Activated CD4-positive, alpha-beta T cell treated with anti-CD3 and anti-CD28 coated beads for 36 hours (primary cell): Measurements from ENCODE around the gene SERAC1. TPM values are rescaled to one million over a fixed set of nuclear protein-coding genes. Genes with fewer than 3 reads are reported as not detected.
A peak's percentile ranks its signal among the peaks of the same experiment; 100 is the strongest.

Experiments used
- ATAC-seq: fragments of 200-7000 bp; cut with Tn5 transposase; one replicate; pipeline ENCODE4 v1.10.0; 2021; ENCODE audit warnings: mild to moderate bottlenecking, moderate library complexity
- CTCF ChIA-PET: fragments of 350-600 bp; sonication (Branson Sonifier 250); formaldehyde crosslinking; loops from one replicate; lab custom pipeline; 2021; ENCODE audit warnings: antibody characterized with exemption; lab: Charles Lee
- POLR2A ChIA-PET: fragments of 350-600 bp; sonication (Branson Sonifier 250); formaldehyde crosslinking; loops from one replicate; lab custom pipeline; 2021; ENCODE audit warnings: antibody characterized with exemption, inconsistent platforms; lab: Charles Lee
- DNase-seq: peaks from one replicate; pipeline ENCODE4 v3.0.0-alpha.2; 2020
- H3K27ac Mint-ChIP-seq: one replicate; pipeline ENCODE4 v1.8.0; 2021; ENCODE audit warnings: mixed read lengths
- H3K27me3 Mint-ChIP-seq: one replicate; pipeline ENCODE4 v1.8.0; 2021; ENCODE audit warnings: mixed read lengths
- H3K36me3 Mint-ChIP-seq: one replicate; pipeline ENCODE4 v1.8.0; 2021; ENCODE audit warnings: low read depth, mixed read lengths
- H3K4me1 Mint-ChIP-seq: one replicate; pipeline ENCODE4 v1.8.0; 2021; ENCODE audit warnings: mixed read lengths
- H3K4me3 Mint-ChIP-seq: one replicate; pipeline ENCODE4 v1.8.0; 2021; ENCODE audit warnings: mild to moderate bottlenecking, moderate library complexity, mixed read lengths
- H3K9me3 Mint-ChIP-seq: one replicate; pipeline ENCODE4 v1.8.0; 2021; ENCODE audit warnings: low read depth, mixed read lengths
- intact Hi-C, 2 experiments: fragments of 100-400 bp; cut with DNase I in 1 of 2; cut with micrococcal nuclease in 1 of 2; formaldehyde crosslinking; loops; one replicate each; pipeline versions ENCODE4 v1.14.2 to v1.15.1; 2022 to 2024; cut with DNase I, micrococcal nuclease
- total RNA-seq, 2 experiments: library from RNA; stranded (reverse); gene quantifications; one replicate each; pipeline ENCODE4 v1.2.3, GENCODE V29; 2021

SERAC1 gene
- total RNA-seq, 2 experiments from 2014 or later, result 3.9 to 5.7 TPM

DNA sequence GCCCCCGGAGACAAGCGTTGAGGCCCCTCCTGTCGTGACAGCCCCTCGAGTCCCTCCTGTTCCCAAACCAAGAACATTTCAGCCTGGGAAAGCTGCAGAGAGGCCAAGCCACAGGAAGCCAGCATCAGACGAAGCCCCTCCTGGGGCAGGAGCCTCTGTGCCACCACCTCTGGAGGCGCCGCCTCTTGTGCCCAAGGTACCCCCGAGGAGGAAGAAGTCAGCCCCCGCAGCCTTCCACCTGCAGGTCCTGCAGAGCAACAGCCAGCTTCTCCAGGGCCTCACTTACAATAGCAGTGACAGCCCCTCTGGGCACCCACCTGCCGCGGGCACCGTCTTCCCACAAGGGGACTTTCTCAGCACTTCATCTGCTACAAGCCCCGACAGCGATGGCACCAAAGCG is 72.4 kb downstream of the SERAC1 start:
- Mint-ChIP-seq H3K4me1 (no peaks in the 10 kb centered on the region), H3K36me3 (peaks cover 45% of the 10 kb centered on the region), H3K9me3 (no peaks in the 10 kb centered on the region), H3K27ac (no peak overlapping the region), H3K27me3 (no peaks in the 10 kb centered on the region), H3K4me3 (no peak overlapping the region)
- intact Hi-C loops, result no loop called here
- CTCF ChIA-PET, result interaction anchor here (0.6 to 0.7 kb wide), 2 partner anchors 82 to 93 kb away, joined by 3 read pairs; no protein-coding TSS in a partner anchor
- POLR2A ChIA-PET, result no interaction called here
- DNase-seq (no peak), ATAC-seq (no peak)

DNA sequence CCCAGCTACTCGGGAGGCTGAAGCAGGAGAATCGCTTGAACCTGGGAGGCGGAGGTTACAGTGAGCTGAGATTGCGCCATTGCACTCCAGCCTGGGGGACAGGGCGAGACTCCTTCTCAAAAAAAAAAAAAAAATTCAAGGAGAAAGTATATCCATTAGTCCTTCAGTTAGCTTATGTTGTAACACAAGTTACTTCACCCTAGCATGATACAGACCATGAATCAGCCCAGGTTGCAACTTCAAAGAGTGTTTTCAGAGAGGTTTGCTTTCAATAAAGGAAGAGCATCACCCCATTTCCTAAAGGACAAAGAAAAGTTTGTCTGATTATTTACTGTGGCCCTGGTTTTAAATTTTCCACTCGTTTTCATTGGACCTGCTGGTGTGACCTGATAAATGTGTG is 73.0 kb downstream of the SERAC1 start:
- ATAC-seq, result no peak
- Mint-ChIP-seq H3K27ac (peak overlapping the region; percentile 48), H3K9me3 (no peaks in the 10 kb centered on the region), H3K4me1 (no peaks in the 10 kb centered on the region), H3K27me3 (no peaks in the 10 kb centered on the region), H3K4me3 (no peak overlapping the region), H3K36me3 (peaks cover 46% of the 10 kb centered on the region)
- CTCF ChIA-PET, result no interaction called here
- POLR2A ChIA-PET, result no interaction called here
- no peak for DNase-seq
- intact Hi-C loops, result no loop called here

DNA sequence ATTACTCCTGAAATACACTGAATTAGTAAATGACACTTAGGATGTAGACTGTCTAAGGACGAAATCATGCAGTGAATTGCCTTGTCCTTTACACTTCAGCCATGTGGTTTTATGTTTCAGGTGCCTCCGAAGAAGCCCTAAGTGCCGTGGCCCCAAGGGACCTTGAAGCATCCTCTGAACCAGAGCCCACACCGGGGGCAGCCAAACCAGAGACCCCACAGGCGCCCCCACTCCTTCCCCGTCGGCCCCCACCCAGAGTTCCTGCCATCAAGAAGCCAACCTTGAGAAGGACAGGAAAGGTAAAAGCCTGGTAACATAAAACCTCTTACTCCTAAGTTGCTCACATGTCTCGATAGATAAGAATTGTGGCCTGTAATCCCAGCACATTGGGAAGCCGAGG is 75.3 kb downstream of the SERAC1 start:
- H3K4me1 Mint-ChIP-seq, result no peaks in the 10 kb centered on the region
- no peaks in the 10 kb centered on the region for H3K9me3 Mint-ChIP-seq
- no peak for ATAC-seq
- H3K36me3 Mint-ChIP-seq, result peaks cover 55% of the 10 kb centered on the region
- ChIA-PET POLR2A (no interaction called here), CTCF (no interaction called here)
- no peak overlapping the region for H3K4me3 Mint-ChIP-seq
- no peak overlapping the region for H3K27ac Mint-ChIP-seq
- no peaks in the 10 kb centered on the region for H3K27me3 Mint-ChIP-seq
- intact Hi-C loops, result no loop called here
- DNase-seq, result no peak

DNA sequence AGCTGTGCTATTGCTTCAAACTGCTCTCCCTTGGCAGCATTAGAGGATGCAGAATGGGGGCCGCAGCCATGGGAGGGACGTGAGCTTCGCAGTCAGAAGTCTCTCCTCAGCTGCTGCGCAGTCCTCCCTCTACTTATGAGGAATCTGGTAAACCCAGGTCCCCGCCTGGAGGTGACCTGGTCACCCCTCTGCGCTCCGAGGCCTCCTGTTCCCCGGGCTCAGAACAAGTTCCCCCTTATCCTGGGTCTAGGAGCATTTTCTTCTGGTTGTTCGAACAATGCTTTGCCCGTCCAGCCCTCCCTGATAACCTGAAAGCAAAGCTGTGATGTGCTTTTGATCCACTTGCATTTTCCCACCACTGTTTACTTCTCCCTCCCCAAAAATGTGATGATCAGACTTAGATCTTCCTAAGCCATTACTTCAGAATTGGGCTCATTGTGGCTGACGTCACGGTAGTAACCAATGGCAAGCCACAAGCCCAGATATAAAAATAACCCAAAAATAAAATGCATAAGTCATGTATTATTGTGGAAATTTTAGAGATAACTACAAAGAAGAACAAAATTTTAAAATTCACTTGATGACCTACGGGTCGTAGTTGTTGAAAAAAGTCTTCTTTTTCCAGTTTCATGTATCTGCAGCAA is 80.7 kb downstream of the SERAC1 start:
- no peak for ATAC-seq
- Mint-ChIP-seq H3K9me3 (no peaks in the 10 kb centered on the region), H3K36me3 (peaks cover 59% of the 10 kb centered on the region), H3K27ac (no peak overlapping the region), H3K4me3 (no peak overlapping the region), H3K27me3 (no peaks in the 10 kb centered on the region), H3K4me1 (no peaks in the 10 kb centered on the region)
- DNase-seq, result no peak
- intact Hi-C loops, result no loop called here
- POLR2A ChIA-PET, result no interaction called here
- CTCF ChIA-PET, result interaction anchor here (1.4 kb wide), 1 partner anchor 15 kb away, joined by 6 read pairs; no protein-coding TSS in a partner anchor

DNA sequence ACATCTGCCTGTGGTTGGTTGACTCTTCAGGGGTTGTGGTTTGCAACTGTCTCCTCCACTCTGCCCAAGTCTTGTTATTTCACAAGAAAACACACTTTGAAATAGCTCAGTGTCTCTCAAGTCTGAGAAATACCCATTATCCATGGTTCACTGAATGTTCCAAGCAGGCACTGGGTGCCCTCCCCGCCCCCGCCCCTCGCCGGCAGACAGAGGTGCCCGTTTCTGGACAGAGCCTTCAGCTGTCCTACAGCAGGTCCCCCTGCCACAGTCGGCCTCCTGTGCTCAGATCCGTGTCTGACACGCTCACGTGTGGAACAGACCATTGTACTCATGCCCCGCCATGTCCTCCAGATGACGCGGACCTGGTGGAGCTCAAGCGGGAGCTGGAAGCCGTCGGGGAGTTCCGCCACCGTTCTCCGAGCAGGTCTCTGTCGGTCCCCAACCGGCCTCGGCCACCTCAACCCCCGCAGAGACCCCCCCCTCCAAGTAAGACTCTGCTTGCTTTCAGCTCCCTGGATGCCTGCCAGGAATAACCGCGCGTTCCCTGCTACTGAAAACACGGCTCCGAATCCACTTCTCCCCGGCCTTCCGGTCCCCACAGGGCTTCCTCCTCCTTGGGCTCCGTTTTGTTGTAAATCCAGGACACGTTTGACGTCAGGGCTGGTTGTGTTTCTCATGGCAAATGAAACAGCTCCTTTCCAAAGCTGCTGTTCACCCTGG is 81.4 kb downstream of the SERAC1 start:
- DNase-seq (no peak), ATAC-seq (no peak)
- Mint-ChIP-seq H3K4me3 (no peak overlapping the region), H3K4me1 (no peaks in the 10 kb centered on the region), H3K27me3 (no peaks in the 10 kb centered on the region), H3K9me3 (no peaks in the 10 kb centered on the region), H3K36me3 (peaks cover 58% of the 10 kb centered on the region), H3K27ac (no peak overlapping the region)
- ChIA-PET POLR2A (no interaction called here), CTCF (interaction anchor here (1.1 to 1.4 kb wide), 3 partner anchors 11 to 17 kb away, joined by 4 to 6 read pairs (median 4); no protein-coding TSS in a partner anchor)
- intact Hi-C loops, result no loop called here

DNA sequence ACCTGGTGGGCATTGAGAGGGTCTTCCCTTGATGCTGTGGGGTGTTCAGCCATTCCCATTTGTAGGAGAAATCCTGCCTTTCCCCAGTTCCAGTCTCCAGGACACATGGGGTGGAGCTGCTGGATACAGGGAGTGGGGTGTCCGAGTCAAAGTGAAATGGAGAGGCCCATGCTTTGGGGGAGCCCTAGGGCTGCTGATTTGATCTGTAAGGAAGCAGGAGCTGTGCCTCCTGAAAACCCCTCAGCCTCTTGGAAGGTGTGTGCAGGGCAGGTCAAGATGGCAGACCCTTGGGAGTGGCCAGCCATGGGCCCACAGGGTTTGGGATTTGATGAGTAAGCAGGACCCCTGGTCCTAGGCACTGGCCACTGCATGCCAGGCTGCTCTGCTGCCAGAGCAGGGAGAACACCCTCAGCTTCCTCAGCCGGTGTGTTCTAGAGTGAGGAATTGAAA is 82.0 kb downstream of the SERAC1 start:
- Mint-ChIP-seq H3K4me3 (no peak overlapping the region), H3K27ac (no peak overlapping the region), H3K4me1 (no peaks in the 10 kb centered on the region), H3K27me3 (no peaks in the 10 kb centered on the region), H3K9me3 (no peaks in the 10 kb centered on the region), H3K36me3 (peaks cover 59% of the 10 kb centered on the region)
- DNase-seq (no peak), ATAC-seq (peak; percentile 26)
- POLR2A ChIA-PET, result no interaction called here
- CTCF ChIA-PET, result interaction anchor here (1.1 to 1.4 kb wide), 2 partner anchors 12 to 16 kb away, joined by 4 read pairs; no protein-coding TSS in a partner anchor
- intact Hi-C loops, result no loop called here

DNA sequence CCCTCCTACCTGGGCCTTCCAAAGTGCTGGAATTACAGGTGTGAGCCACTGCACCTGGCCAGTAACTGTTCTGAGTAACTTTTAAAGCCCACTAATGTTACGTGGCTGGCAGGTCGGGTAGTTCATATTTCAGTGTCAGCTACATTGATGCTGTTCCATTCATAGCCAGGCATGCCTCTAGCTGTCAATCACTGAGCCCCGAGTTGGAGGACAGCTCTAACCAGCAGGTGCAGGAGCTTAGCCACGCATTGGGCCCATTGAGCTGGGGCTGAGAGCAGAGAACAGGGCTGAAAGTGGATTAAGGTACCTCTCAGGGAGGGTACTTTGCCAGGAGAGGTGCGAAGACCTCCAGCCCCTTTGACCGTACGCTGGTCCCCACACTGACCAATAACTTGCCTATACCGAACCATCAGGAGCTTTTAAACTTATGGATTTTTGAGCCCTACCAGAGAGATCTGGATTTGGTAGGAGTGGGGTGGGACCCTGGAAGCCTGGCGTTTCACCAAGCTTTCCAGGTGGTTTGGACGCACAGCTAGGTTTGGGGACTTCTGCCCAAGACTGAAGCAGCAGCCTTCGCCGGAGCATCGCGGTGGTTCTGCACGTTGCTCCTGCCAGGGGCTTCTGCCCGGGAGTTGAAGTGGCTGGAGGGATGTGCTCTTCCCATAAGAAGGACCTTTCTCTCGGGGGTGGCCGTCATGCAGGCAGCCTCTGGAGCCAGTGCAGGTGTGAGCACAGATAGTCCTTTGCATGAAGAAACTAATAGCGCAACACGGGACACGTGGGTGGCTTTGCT is 82.6 kb downstream of the SERAC1 start:
- ChIA-PET POLR2A (interaction anchor here (0.7 kb wide), 1 partner anchor 454 kb away, joined by 3 read pairs; no protein-coding TSS in a partner anchor), CTCF (interaction anchor here (1.0 to 1.4 kb wide), 4 partner anchors 11 to 16 kb away, joined by 3 to 5 read pairs (median 4); no protein-coding TSS in a partner anchor)
- DNase-seq (no peak), ATAC-seq (no peak)
- intact Hi-C loops, result no loop called here
- H3K4me1 Mint-ChIP-seq, result no peaks in the 10 kb centered on the region
- no peak overlapping the region for H3K27ac Mint-ChIP-seq
- no peak overlapping the region for H3K4me3 Mint-ChIP-seq
- H3K27me3 Mint-ChIP-seq, result no peaks in the 10 kb centered on the region
- H3K36me3 Mint-ChIP-seq, result peaks cover 63% of the 10 kb centered on the region
- H3K9me3 Mint-ChIP-seq, result no peaks in the 10 kb centered on the region

DNA sequence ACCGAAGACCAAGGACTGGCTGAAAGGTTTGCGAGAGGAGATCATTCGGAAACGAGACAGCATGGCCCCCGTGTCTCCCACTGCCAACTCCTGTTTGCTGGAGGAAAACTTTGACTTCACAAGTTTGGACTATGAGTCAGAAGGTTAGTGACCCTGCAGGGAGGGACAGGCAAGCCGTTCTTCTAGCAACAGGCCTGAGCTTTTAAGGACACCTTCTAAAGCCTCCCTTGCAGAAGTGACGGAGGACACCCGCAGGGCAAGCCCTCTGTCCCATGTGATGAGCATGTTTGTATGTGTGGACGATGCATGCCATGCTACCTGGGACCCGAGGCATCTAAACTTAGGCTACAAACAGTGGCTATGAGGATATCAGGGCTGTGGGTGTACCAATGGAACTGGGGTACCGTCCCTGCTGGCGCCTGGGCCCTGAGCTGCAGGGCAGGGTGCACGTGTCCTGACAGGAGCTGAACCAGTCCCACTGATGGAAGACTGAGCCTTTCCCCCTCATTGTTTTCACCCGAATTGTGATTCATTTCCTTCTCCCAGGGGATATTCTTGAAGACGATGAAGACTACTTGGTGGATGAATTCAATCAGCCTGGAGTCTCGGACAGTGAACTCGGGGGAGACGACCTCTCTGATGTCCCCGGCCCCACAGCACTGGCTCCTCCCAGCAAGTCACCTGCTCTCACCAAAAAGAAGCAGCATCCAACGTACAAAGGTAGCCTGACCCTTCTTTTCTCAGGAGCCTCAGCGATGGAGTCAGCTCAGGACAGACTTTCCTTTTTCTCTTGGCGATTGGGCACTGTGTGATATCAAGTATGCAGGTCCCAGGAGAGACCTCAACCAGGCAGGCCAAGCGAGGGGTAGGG is 84.4 kb downstream of the SERAC1 start:
- no peaks in the 10 kb centered on the region for H3K9me3 Mint-ChIP-seq
- peaks cover 52% of the 10 kb centered on the region for H3K36me3 Mint-ChIP-seq
- H3K27ac Mint-ChIP-seq, result no peak overlapping the region

DNA sequence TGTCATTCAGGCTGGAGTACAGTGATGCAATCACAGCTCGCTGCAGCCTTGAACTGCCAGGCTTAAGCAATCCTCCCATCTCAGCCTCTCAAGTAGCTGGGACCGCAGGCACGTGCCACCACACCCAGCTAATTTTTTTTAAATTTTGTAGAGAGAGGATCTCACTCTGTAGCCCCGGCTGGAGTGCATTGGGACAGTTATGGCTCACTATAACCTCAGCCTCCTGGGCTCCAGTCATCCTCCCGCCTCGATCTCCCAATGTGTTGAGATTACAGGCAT is 86.5 kb downstream of the SERAC1 start:
- Mint-ChIP-seq H3K27ac (no peak overlapping the region), H3K4me3 (no peak overlapping the region), H3K36me3 (peaks cover 50% of the 10 kb centered on the region), H3K4me1 (no peaks in the 10 kb centered on the region), H3K27me3 (no peaks in the 10 kb centered on the region), H3K9me3 (no peaks in the 10 kb centered on the region)
- DNase-seq (no peak), ATAC-seq (no peak)
- intact Hi-C loops, result no loop called here
- CTCF ChIA-PET, result interaction anchor here (0.6 kb wide), 1 partner anchor 81 kb away, joined by 3 read pairs; no protein-coding TSS in a partner anchor
- POLR2A ChIA-PET, result no interaction called here

More for the DNA sequence above, 84.4 kb downstream of the SERAC1 start:
- H3K4me1 Mint-ChIP-seq, result no peaks in the 10 kb centered on the region
- POLR2A ChIA-PET, result no interaction called here
- CTCF ChIA-PET, result interaction anchor here (0.6 to 1.4 kb wide), 2 partner anchors 10 to 72 kb away, joined by 3 to 10 read pairs; no protein-coding TSS in a partner anchor
- H3K27me3 Mint-ChIP-seq, result no peaks in the 10 kb centered on the region
- no peak overlapping the region for H3K4me3 Mint-ChIP-seq
- intact Hi-C loops, result no loop called here
- DNase-seq, result no peak
- no peak for ATAC-seq

DNA sequence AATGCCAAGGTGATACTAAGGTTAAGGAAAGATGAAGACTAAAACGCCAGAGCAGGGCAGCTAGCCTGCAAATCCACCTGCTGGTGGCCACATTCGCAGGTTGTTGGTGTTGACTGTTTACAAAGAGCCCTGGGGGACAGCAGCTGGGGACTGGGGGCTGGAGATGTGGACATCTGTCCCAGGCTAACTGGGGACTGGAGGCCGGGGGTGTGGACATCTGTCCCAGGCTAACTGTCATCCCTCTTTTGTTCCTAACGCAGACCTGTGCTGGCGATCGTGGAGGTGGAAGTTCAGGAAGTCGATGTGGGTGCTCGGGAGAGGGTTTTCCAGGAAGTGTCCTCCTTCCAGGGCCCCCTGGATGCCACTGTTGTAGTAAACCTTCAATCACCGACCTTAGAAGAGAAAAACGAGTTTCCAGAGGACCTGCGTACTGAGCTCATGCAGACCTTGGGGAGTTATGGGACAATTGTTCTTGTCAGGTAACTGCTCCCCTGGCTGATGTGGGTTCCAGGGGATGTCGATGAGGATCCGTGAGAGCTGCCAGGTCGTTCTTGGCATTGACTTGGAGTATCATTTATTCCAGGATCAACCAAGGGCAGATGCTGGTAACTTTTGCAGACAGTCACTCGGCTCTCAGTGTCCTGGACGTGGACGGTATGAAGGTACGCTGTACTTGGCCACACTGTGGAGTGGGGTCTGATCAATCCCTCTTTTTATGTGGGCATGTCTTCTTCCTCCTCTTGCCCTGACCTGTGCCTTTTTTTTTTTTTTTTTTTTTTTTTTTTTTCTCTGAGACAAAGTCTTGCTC is 87.0 kb downstream of the SERAC1 start:
- Mint-ChIP-seq H3K9me3 (no peaks in the 10 kb centered on the region), H3K36me3 (peaks cover 52% of the 10 kb centered on the region), H3K4me3 (no peak overlapping the region), H3K27ac (no peak overlapping the region), H3K4me1 (no peaks in the 10 kb centered on the region), H3K27me3 (no peaks in the 10 kb centered on the region)
- DNase-seq (no peak), ATAC-seq (no peak)
- ChIA-PET POLR2A (no interaction called here), CTCF (interaction anchor here (0.6 to 1.3 kb wide), 2 partner anchors 9 to 80 kb away, joined by 3 to 6 read pairs; no protein-coding TSS in a partner anchor)
- intact Hi-C loops, result no loop called here
